ENCODE measurements around the gene PTPRO.

DNA sequence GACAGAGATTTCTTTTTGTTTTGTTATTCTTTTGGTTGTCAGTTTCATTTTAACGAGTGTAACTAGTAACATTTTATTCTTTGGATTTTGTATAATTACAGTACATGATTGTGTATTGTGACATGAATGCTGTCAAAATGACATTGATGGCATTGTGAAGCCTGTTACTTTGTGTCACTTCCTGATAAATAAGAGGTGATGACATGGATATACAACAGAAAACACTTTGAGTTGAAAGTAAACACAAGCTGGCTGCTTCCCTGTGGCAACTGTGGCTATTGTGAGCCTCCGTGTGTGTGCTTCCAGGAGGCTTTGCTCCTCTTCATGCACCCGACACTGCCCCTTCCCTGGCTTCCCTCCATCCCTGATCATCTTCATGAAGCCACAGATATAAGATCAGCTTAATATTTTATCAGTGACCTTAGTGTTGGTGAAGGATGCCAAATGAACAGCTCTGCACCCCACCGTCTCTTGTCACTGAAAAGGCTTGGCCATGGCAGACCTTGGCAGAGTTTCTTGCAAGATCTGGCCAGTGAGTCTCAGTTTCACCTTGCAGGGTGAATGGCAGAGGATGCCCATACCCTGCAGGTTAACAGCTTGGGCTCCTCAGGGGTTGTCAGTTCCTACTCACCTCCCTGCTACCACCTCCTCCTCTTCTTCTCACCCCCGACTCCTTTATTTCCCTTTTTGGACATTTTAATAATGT is 275.0 kb downstream of the PTPRO start:
- no peak for TF ChIP-seq POLR2A (IDR thresholded peaks at IDR 0.05)
- TF ChIP-seq CTCF (IDR thresholded peaks at IDR 0.05): no peak
